ENCODE results near the gene BCL6B.
"Not testable (repeated sequence)": the region's sequence is repeated elsewhere in the genome, so short reads cannot be mapped to it uniquely, and the experiment has no call there.

Gene BCL6B

DNA sequence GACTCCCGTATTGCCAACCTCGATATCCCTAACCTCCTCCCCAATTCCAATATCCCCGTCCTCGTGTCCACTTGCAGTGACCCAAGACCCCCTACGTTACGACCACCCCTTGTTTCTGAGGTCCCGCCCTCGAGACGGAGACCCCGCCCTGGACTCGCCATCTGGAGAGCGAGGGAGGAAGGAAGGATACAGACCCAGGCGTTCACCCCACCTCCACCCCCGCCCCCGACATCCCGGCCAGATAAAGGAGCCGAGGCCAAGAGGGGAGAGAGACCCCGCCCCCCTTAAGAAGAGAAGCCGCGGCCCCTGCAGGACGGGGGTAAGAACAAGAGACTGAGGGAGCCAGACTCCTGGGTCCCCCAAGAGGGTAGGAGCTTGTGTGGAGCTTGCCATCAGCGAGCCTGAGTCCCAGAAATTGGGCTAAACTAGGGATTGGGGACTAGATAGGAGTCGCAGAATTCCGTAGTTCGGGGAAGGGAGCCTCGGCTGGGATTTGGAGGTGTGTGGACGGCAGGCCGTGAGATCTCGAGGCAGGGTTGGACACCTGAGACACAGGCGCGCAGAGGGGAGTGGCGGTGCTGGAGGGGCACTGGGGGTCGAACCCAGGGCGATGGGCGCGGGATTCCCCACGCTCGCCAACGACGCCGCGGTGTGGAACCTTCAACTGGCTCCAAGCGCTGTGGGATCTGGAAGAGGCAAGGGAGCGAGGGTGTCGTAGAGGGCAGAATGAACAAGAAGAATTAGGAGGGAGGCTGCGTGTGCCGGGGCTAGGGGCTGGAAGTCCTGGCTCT, at the start of gene BCL6B:
TSS of gene BCL6B (plus strand) at position 270 of the 791 bp plus-strand sequence. CDS start 622 bp downstream, outside the sequence.
- no peak for DNase-seq

GRCh38 chr17:6979440-6979839, 43.4 kb upstream of the BCL6B start:
- not testable (repeated sequence) for DNase-seq

- no peak for DNase-seq
Measured at GRCh38 chr17:6981426-6981825, 41.4 kb upstream of the BCL6B start.

DNA sequence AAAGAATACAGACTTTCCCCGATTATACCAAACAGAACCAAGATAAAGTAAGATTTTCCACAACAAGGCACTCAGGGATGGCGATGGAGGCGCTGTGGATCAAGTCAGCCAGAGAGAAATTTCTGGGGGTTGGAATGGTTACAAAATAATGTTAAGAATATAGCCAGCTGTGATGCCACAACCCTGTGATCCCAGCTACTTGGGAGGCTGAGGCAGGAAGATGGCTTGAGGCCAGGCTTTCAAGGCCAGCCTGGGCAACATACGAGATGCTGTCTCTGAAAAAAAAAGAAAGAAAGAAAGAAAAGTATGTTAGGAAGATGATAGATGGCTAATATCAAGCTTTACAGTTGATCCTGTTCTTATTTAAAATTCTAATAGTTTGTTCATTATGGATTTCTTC, 37.6 kb upstream of the BCL6B start:
- no peak for DNase-seq

DNA sequence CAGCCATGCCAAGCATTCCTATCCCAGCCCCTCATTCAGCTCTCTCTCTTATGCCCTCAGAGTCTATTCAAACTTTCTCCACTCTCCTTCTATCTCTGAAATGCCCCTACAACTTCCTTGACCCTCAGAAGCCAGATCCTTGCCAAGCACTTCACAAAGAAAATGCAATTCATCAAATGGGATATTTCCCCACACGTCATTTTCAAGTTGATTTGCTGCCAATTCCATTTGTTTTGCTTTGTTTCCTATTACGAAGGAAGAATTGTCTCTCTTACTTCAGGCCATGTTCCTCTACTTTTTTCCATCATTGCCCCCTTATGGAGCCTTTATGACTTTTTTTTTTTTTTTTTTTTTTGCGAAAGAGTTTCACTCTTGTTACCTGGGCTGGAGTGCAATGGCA, 36.2 kb upstream of the BCL6B start:
- DNase-seq: no peak

DNA sequence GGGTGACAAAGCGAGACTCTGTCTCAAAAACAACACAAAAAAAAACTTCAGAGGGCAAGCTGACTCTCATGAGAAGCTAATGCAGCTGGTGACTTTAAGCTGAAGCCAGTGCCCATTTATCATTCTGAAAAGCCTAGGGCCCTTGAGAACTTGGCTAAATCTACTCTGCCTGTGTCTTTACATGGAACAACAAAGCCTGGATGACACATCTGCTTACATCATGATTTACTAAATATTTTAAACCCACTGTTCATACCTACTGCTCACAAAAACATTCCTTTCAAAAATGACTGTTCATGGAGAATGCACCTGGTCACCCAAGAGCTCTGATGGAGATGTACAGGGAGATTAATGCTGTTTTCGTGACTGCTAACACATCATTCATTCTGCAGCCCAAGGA, 33.1 kb upstream of the BCL6B start:
- no peak for DNase-seq

GRCh38 chr17:6993613-6994056, 29.2 kb upstream of the BCL6B start:
- not testable (repeated sequence) for DNase-seq

DNA sequence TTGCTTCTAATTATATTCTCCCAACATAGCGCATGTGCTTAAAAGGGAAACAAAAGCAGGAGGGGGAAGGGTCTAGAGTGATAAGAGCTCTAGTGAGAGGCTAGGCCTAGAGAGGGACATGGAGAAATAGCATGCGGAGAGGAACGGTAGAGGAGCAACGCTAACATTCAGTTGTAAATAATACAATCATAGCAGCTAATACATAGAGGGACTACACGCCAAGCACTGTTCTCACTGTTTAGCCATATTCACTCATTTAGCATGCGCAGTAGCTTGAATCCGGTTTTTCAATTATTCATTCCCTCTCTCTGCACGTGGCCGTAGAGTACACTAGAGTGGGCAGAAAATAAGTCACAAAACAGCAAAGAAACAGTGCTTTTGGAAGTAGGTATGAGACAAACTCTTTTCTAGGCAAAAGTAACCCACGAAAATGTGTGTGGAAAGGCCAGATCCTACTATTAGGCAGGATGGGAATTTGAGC, 28.7 kb upstream of the BCL6B start:
- no peak for DNase-seq

DNA sequence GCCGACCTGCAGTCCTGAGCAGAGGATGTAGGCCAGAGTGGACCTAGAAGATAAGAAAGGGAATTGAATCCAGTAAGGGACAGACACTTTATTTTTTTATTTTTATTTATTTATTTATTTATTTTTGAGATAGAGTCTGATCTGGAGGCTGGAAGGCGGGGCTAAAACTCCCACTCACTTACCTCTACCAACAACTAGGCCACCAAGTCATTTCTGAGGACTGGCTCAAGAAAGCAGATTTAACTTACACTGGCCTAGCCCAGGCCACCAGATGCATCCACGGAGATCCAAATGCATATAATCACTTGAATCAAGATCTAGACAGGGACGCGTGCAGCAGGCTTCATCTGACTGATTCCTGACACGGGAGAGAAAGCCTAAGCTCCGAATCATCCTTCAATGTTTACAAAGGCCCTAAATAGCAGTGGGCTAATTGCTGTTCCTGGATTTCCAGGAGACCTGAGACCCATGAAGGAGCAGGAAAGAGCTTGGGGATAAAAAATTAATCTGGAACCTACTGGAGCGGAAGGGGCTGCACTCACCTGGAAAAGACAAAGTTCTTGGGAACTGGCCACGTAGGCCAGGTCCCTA, 28.1 kb upstream of the BCL6B start:
- peak; percentile 64 for DNase-seq

DNA sequence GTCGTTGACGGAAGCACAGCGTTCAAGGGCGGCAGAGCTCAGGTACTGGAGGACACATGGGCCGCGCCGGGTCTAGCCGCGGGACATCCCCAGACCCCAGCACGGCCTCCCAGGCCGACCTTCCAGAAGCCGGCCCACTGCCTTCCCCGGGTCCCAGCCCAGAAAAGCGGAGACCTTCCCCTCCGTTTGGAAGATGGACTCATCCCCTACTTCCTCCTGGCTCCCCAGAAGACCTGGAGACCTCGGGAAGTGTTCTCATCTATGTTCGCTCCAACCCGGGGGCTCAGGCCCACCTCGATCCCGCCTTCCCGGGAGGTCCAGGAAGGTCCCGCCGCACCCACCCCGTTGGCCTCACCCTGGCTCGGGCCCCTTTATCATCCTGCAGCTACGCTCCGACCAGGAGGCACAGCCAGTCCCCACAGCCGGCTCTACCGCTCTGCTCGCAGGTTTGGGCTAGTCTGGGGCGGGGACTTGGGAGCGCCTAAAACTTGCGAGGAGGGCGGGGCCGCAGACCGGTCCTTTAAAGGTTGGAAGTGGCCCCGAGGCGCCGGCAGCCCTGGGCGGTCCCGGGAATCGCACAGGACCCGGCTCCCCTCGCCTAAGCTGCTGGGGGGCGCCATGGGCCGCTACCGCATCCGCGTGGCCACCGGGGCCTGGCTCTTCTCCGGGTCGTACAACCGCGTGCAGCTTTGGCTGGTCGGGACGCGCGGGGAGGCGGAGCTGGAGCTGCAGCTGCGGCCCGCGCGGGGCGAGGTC, 27.2 kb upstream of the BCL6B start, which contains the start of gene ALOX12:
TSS of gene ALOX12 (plus strand) at position 550 of the 756 bp plus-strand sequence. CDS start at position 619, 69 bp downstream.
- DNase-seq: peak; percentile 24

DNA sequence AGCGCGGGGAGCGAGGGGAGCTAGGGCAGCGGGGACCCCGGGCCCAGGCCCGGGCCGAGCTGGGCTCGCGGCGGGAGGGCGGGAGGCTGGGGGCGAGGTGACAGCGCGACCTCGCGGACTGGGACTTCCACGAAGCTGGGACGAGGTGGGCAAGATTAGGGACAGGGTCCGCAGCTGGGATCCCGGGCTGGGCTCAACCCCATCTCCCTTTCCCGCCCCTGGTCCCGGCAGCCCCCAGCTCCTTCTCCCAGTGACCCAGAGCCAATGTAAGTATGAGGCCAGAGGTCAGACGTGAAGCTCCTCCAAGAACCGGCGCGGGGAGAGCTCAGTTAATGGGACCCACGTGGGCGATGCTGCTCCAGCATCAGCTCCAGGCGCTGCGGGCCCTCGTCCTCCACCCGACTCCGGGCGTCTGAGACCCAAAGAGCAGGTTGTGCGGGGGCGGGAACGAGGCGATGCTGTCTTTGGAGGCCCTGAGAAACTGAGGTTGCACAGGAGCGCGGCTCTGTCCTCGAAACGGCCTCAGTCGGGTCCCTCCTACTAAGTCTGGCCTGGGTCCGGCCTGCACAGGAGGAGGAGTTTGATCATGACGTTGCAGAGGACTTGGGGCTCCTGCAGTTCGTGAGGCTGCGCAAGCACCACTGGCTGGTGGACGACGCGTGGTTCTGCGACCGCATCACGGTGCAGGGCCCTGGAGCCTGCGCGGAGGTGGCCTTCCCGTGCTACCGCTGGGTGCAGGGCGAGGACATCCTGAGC, 26.4 kb upstream of the BCL6B start:
- no peak for DNase-seq

- no peak for DNase-seq
Measured at GRCh38 chr17:6997171-6997570, 25.7 kb upstream of the BCL6B start.

DNA sequence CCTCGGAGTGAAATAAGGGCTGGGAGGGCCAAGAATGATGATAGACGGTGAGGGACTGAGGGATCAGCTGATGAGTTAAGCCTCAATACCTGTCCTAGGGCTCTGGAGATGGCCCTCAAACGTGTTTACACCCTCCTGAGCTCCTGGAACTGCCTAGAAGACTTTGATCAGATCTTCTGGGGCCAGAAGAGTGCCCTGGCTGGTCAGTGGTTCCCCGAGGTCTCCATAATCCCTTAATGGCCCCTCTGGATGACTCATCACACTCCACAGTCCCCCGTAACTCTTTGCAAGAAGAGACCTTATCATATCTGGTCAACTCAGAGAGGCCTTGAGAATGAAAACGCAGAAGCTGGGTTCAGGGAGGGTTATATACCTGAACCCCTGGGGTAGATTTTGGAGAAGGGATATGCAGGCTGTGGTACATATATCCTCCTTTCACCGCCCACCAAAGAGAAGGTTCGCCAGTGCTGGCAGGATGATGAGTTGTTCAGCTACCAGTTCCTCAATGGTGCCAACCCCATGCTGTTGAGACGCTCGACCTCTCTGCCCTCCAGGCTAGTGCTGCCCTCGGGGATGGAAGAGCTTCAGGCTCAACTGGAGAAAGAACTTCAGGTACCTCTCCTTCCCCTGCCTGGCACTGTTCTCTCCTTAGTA, 23.9 kb upstream of the BCL6B start:
- DNase-seq: no peak

DNA sequence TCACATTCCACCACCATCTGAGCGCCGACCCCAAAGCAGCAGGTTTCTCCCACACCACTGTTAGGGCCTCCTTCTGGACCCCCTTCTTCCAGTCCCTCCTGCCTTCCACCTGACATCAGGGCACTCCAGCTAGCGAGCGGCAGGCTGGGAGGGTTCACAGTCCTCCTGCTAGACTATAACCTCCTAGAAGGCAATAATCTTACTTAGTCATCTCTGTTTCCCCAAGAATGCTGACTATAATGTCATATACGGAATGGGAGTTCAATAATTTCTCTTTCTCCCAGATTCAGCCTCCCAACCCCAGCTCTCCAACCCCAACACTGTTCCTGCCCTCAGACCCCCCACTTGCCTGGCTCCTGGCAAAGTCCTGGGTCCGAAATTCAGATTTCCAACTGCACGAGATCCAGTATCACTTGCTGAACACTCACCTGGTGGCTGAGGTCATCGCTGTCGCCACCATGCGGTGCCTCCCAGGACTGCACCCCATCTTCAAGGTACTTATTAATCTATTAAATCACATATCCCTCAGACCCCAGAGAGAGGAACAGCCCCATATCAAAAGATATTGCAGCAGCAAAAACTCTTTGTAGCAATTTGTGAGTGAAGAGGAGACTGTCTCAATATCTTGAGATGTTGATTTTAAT, 21.4 kb upstream of the BCL6B start:
- no peak for DNase-seq

- no peak for DNase-seq
Measured at GRCh38 chr17:7002288-7003047, 20.4 kb upstream of the BCL6B start.

DNA sequence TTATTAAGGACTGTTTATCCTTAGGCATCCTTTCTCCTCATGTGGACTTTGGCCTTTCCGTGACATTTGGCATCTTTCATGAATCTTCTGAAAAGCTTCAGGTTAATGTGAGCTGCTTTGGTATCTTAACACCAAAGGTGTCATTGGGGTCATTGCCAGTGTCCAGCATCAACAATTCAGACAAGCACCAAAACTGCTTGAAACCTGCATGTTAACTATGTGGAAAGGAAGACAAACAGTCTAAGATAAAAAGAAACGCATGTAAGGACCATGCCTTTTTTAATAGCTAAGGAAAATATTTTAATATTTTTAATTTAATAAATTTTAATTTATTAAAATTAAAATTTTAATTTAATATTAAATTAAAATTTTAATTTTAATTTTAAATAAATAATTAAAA, 19.1 kb upstream of the BCL6B start:
- no peak for DNase-seq

DNA sequence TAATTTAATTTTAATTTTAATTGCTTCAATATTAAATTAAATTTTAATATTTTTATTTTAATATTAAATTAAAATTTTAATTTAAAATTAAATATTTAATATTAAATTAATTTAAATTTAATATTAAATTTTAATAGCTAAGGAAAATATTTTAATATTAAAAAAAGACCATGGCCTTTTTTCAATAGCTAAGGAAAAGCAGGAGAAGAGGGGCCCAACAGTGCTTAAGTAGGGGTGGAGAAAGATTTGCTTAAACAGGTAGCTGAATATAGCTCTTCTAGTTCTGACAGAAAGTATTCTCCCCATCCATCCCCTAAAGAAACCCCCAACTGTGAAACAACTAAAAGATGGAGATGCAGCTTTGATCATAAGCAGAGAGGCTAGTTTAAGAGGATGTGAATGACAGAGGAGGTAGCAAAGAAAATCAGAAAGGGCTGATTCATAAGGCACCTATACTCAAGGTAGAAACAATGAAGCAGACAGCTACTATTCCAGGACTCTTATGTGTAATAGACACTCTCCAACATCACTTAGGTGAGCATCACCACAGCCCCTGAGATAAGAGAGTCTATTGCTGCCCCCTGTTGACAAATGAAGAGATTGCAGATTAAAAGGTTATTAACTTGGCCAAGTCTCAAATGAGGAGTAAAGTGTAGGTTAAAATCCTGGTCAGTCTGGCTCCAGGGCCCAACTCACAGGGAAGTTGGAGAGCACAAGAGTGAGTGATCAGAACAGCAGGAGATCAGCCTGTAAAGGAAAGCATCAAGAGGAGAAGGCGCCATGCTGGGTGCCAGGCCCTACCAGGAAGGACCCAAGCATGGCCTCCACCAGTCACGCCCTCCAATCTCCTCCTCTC, 18.2 kb upstream of the BCL6B start:
- DNase-seq: peak; percentile 66

DNA sequence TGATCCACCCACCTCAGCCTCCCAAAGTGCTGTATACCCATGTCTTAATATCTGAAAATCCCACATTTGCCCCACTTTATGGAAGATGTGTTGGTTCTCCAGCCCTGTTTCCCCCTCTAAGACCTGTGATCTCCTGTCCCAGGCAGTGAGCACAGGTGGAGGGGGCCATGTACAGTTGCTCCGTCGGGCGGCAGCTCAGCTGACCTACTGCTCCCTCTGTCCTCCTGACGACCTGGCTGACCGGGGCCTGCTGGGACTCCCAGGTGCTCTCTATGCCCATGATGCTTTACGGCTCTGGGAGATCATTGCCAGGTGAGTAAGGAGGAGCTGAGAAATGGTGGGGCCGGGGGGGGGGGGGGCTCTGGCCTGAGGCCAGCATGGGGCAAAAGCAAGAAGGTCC, 17.1 kb upstream of the BCL6B start:
- DNase-seq: no peak

DNA sequence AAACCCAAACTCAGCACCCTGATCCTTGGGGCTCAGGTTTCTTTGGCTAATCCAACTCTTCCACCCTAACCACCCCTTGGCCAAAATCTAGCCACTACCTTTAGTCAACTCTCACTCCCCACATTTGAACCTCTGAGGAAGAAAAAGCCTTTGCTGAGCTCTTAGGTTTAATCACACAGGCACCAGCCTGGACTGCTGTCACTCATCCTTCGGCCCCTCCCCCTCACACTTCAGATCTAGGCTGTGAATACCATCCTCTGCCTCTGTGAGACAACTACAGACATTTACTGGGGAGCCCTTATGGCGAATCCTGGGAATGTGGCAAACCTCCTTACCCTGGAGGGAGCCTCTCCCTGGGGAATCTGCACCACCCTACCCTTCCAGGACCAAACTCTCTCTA, 15.7 kb upstream of the BCL6B start:
- DNase-seq: no peak

GRCh38 chr17:7010523-7010922, 12.3 kb upstream of the BCL6B start:
- DNase-seq: no peak

All from fibroblast of skin of right biceps (primary cell).